Measurements from ENCODE around the gene VSIR. TPM values are rescaled to one million over a fixed set of nuclear protein-coding genes. Genes with fewer than 3 reads are reported as not detected.

VSIR gene
- total RNA-seq, 1 donor from 2014 or later = 21.4 TPM

- intact Hi-C loops (cut with micrococcal nuclease) = loop anchor here (1.0 to 10.0 kb wide), 8 partner anchors 21 to 1643 kb away; partner anchors contain the start of genes ANAPC16, ANXA7 and ASCC1
- peak; percentile 39 for ATAC-seq (ENCODE audit: low read depth)
- H3K36me3 Mint-ChIP-seq (ENCODE audit: low read depth) = peaks cover 13% of the 10 kb centered on the region
- H3K4me3 Mint-ChIP-seq = peak overlapping the region; percentile 68
- peaks cover 89% of the 10 kb centered on the region for H3K4me1 Mint-ChIP-seq
- H3K9me3 Mint-ChIP-seq = no peaks in the 10 kb centered on the region
- CTCF ChIA-PET = interaction anchor here (0.7 to 1.6 kb wide), 8 partner anchors 14 to 450 kb away, joined by 3 to 4 read pairs (median 3); partner anchors contain the start of gene SLC29A3
- no peak for TF ChIP-seq CTCF (IDR thresholded peaks at IDR 0.05)
- POLR2A ChIA-PET = interaction anchor here (0.9 to 8.7 kb wide), 13 partner anchors 11 to 104 kb away, joined by 3 to 79 read pairs (median 5); partner anchors contain the start of gene PSAP
- H3K27me3 Mint-ChIP-seq = no peaks in the 10 kb centered on the region
- H3K27ac Mint-ChIP-seq = peak overlapping the region; percentile 91
- no peak for DNase-seq
Observed at GRCh38 chr10:71769279-71769823, 4.0 kb downstream of the VSIR start.

GRCh38 chr10:71767420-71768035 lies 5.8 kb downstream of the VSIR start:
- no peaks in the 10 kb centered on the region for H3K9me3 Mint-ChIP-seq
- ChIA-PET CTCF (interaction anchor here (1.0 to 2.1 kb wide), 7 partner anchors 15 to 281 kb away, joined by 3 to 7 read pairs (median 3); no protein-coding TSS in a partner anchor), POLR2A (interaction anchor here (0.6 to 8.7 kb wide), 10 partner anchors 9 to 537 kb away, joined by 3 to 79 read pairs (median 5); partner anchors contain the start of gene PSAP)
- H3K4me1 Mint-ChIP-seq = peaks cover 80% of the 10 kb centered on the region
- DNase-seq (no peak), ATAC-seq (ENCODE audit: low read depth) (no peak)
- TF ChIP-seq CTCF (IDR thresholded peaks at IDR 0.05) = no peak
- intact Hi-C loops (cut with micrococcal nuclease) = loop anchor here (5.0 to 10.0 kb wide), 3 partner anchors 450 to 1645 kb away; partner anchors contain the start of genes ANAPC16, ANXA7 and ASCC1
- peak overlapping the region; percentile 91 for H3K27ac Mint-ChIP-seq
- H3K4me3 Mint-ChIP-seq = peak overlapping the region; percentile 55
- no peaks in the 10 kb centered on the region for H3K27me3 Mint-ChIP-seq
- peaks cover 25% of the 10 kb centered on the region for H3K36me3 Mint-ChIP-seq (ENCODE audit: low read depth)

GRCh38 chr10:71766717-71767419 lies 6.5 kb downstream of the VSIR start:
- ATAC-seq (ENCODE audit: low read depth) = peak; percentile 16
- H3K27me3 Mint-ChIP-seq = no peaks in the 10 kb centered on the region
- H3K36me3 Mint-ChIP-seq (ENCODE audit: low read depth) = peaks cover 28% of the 10 kb centered on the region
- peak overlapping the region; percentile 55 for H3K4me3 Mint-ChIP-seq
- no peak for DNase-seq
- H3K4me1 Mint-ChIP-seq = peaks cover 79% of the 10 kb centered on the region
- H3K9me3 Mint-ChIP-seq = no peaks in the 10 kb centered on the region
- ChIA-PET POLR2A (interaction anchor here (0.6 to 8.7 kb wide), 11 partner anchors 9 to 538 kb away, joined by 3 to 79 read pairs (median 4); partner anchors contain the start of gene PSAP), CTCF (interaction anchor here (1.0 to 2.1 kb wide), 7 partner anchors 15 to 282 kb away, joined by 3 to 7 read pairs (median 3); no protein-coding TSS in a partner anchor)
- intact Hi-C loops (cut with micrococcal nuclease) = loop anchor here (5.0 to 10.0 kb wide), 3 partner anchors 450 to 1645 kb away; partner anchors contain the start of genes ANAPC16, ANXA7 and ASCC1
- TF ChIP-seq CTCF (IDR thresholded peaks at IDR 0.05) = no peak
- H3K27ac Mint-ChIP-seq = peak overlapping the region; percentile 91

- DNase-seq (no peak), ATAC-seq (ENCODE audit: low read depth) (no peak)
- H3K27ac Mint-ChIP-seq = peak overlapping the region; percentile 91
- peaks cover 35% of the 10 kb centered on the region for H3K36me3 Mint-ChIP-seq (ENCODE audit: low read depth)
- no peak overlapping the region for H3K4me3 Mint-ChIP-seq
- ChIA-PET CTCF (interaction anchor here (1.0 to 2.1 kb wide), 6 partner anchors 17 to 283 kb away, joined by 3 to 7 read pairs (median 3); no protein-coding TSS in a partner anchor), POLR2A (interaction anchor here (0.7 to 8.7 kb wide), 10 partner anchors 8 to 124 kb away, joined by 3 to 79 read pairs (median 5); partner anchors contain the start of gene PSAP)
- peaks cover 74% of the 10 kb centered on the region for H3K4me1 Mint-ChIP-seq
- intact Hi-C loops (cut with micrococcal nuclease) = loop anchor here (5.0 to 10.0 kb wide), 3 partner anchors 451 to 1646 kb away; partner anchors contain the start of genes ANAPC16, ANXA7 and ASCC1
- TF ChIP-seq CTCF (IDR thresholded peaks at IDR 0.05) = no peak
- no peaks in the 10 kb centered on the region for H3K9me3 Mint-ChIP-seq
- H3K27me3 Mint-ChIP-seq = no peaks in the 10 kb centered on the region
Observed at GRCh38 chr10:71765906-71766716, 7.2 kb downstream of the VSIR start.

All from activated B cell treated with CpG ODN at 0.5 μM for 24 hours (primary cell).